ENCODE data around the gene CRP. TPM values are rescaled to one million over a fixed set of nuclear protein-coding genes. Genes with fewer than 3 reads are reported as not detected.

Gene CRP, protein sequence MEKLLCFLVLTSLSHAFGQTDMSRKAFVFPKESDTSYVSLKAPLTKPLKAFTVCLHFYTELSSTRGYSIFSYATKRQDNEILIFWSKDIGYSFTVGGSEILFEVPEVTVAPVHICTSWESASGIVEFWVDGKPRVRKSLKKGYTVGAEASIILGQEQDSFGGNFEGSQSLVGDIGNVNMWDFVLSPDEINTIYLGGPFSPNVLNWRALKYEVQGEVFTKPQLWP
- not detected for polyA plus RNA-seq (2013, experiment 1 of 2)
- polyA plus RNA-seq (2013, experiment 2 of 2), result not detected

DNA sequence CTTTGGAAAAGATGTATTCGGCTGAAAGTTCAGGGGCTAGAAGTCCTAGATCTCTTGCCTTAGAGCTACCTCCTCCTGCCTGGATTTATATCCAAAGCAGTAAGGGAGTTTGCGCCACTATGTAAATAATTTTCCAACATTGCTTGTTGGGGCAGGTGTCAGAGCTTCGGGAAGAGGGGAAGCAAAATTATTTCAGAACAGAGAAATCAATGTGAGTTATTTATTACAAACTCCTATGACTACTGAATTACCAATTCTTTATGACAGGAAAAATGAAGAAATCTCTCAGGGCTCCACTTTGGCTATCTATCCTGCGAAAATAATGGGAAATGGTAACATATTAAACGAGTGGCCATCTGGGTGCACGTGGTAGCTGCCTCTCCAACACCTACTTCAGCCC is at the start of gene CRP:
Gene CRP (minus strand): TSS at position 61 of the 400 bp plus-strand sequence. CDS start 104 bp downstream, outside the sequence.
- Histone ChIP-seq H3K4me1 (ENCODE audit: control insufficient read depth, insufficient read depth, low read length, poor library complexity, severe bottlenecking) (no peaks in the 10 kb centered on the region), H3K27ac (ENCODE audit: low read depth, low read length, severe bottlenecking) (no peak within 1 kb of the TSS), H3K4me3 (ENCODE audit: extremely low read depth, insufficient read depth, low read length, poor library complexity, severe bottlenecking) (no peak within 1 kb of the TSS), H3K36me3 (ENCODE audit: control insufficient read depth, insufficient read depth, low read length) (no peaks in the 10 kb centered on the region), H3K9me3 (ENCODE audit: control insufficient read depth, low read length) (peaks cover 22% of the 10 kb centered on the region)
- WGBS, 2 experiments (ENCODE audit: insufficient coverage in 2 of 2), result 78 to 100% methylated on average over 1 to 4 of the region's 6 CpGs

DNA sequence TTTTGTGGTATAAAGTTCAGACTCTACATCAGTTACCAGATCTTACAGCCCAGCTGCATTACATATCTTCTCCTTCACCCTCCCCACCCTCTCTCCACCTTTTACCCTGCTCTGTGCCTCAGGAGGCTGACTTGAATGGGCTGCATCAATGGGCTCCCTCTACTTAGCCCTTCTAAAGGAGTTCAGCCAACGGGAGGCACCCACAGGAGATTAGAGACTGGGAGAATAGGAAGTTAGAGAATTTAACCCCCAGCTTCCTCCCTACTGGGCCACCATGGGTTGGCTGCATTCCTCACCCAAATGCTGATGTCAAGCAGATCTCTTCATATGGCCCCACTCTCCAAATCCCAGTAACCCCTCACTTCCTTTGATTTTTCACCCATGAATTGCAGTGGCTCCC is 49.3 kb upstream of the CRP start:
- WGBS, 2 experiments (ENCODE audit: insufficient coverage in 2 of 2), result no CpG with 5 or more reads among the region's 1 CpG
- no peaks in the 10 kb centered on the region for H3K36me3 ChIP-seq (ENCODE audit: control insufficient read depth, insufficient read depth, low read length)

DNA sequence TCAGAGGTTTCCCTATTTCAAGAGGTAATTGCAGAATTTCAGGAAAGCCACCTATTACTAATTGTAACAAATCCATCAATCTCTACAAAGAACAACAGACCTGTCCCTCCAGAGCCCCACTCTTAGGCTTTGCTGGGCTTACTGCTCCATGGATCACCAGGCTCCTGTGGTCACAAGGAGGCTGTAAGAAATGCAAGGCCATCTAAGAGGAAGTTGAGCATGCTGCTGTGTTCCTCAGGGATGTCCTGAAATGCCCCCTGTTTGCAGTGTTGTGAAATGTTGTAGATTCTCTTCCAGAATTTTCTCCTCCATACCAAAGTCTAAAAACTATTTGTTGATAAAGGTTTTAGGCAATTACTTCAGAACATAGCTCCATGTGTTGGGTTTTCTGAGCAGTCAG is 42.0 kb upstream of the CRP start:
- Histone ChIP-seq H3K9me3 (ENCODE audit: control insufficient read depth, low read length) (no peaks in the 10 kb centered on the region), H3K36me3 (ENCODE audit: control insufficient read depth, insufficient read depth, low read length) (no peaks in the 10 kb centered on the region), H3K4me1 (ENCODE audit: control insufficient read depth, insufficient read depth, low read length, poor library complexity, severe bottlenecking) (no peaks in the 10 kb centered on the region), H3K27ac (ENCODE audit: low read depth, low read length, severe bottlenecking) (no peak overlapping the region), H3K4me3 (ENCODE audit: extremely low read depth, insufficient read depth, low read length, poor library complexity, severe bottlenecking) (no peak overlapping the region)

More for the DNA sequence above, 49.3 kb upstream of the CRP start:
- H3K4me1 ChIP-seq (ENCODE audit: control insufficient read depth, insufficient read depth, low read length, poor library complexity, severe bottlenecking), result no peaks in the 10 kb centered on the region
- no peak overlapping the region for H3K4me3 ChIP-seq (ENCODE audit: extremely low read depth, insufficient read depth, low read length, poor library complexity, severe bottlenecking)
- H3K27ac ChIP-seq (ENCODE audit: low read depth, low read length, severe bottlenecking), result no peak overlapping the region
- no peaks in the 10 kb centered on the region for H3K9me3 ChIP-seq (ENCODE audit: control insufficient read depth, low read length)

DNA sequence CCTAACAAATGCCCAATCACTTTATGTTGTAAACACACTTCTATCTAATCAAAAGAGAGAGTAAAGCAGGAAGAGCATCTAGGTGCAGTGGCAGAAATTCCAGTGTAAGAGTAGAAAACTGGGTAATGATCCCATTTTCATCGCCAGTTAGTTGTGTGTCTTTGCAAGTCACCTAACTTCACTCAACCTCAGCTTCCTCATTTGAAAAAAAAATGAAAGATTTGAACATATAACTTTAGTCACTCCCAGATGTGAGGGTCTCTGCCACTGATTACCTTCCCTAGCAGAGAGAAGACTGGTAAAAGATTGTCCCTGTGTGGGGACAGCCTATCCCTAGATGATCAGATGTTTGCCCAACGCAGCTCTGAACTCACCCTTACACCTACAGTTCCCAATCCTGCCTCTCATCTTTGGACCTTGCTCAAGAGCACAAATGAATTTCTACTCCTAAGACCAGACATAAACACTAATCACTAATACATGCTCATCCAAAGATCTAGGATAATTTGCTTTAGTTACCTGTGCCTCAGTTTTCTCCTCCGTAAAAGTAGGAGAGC is 41.1 kb upstream of the CRP start:
- H3K9me3 ChIP-seq (ENCODE audit: control insufficient read depth, low read length), result no peaks in the 10 kb centered on the region
- H3K36me3 ChIP-seq (ENCODE audit: control insufficient read depth, insufficient read depth, low read length), result no peaks in the 10 kb centered on the region
- no peak overlapping the region for H3K27ac ChIP-seq (ENCODE audit: low read depth, low read length, severe bottlenecking)
- no peak overlapping the region for H3K4me3 ChIP-seq (ENCODE audit: extremely low read depth, insufficient read depth, low read length, poor library complexity, severe bottlenecking)
- 100% methylated on average over 1 of the region's 3 CpGs for WGBS, 2 experiments (ENCODE audit: insufficient coverage in 2 of 2)
- no peaks in the 10 kb centered on the region for H3K4me1 ChIP-seq (ENCODE audit: control insufficient read depth, insufficient read depth, low read length, poor library complexity, severe bottlenecking)

DNA sequence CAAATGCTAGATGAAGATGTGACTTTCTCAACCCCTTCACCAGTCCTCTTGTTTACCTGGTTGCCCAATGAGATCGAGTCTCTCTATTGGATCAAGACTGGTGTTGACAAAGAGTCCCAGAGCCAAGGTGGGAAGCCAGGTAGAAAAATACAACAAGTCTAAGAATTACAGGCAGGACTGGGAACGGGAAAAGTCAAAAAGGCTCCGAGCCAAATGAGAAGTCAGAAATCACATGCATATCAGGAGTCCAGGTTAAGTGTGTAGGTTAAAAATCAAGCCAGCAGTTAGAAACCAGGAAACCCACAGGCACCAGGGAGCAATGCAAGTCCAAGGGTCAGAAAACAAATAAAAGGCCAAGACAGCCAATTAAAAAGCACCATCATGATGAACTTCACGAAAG is 39.0 kb upstream of the CRP start:
- no peak overlapping the region for H3K27ac ChIP-seq (ENCODE audit: low read depth, low read length, severe bottlenecking)
- 88 to 100% methylated on average over 2 to 4 of the region's 4 CpGs for WGBS, 2 experiments (ENCODE audit: insufficient coverage in 2 of 2)
- H3K36me3 ChIP-seq (ENCODE audit: control insufficient read depth, insufficient read depth, low read length), result no peaks in the 10 kb centered on the region
- no peak overlapping the region for H3K4me3 ChIP-seq (ENCODE audit: extremely low read depth, insufficient read depth, low read length, poor library complexity, severe bottlenecking)
- H3K9me3 ChIP-seq (ENCODE audit: control insufficient read depth, low read length), result no peaks in the 10 kb centered on the region
- H3K4me1 ChIP-seq (ENCODE audit: control insufficient read depth, insufficient read depth, low read length, poor library complexity, severe bottlenecking), result no peaks in the 10 kb centered on the region

DNA sequence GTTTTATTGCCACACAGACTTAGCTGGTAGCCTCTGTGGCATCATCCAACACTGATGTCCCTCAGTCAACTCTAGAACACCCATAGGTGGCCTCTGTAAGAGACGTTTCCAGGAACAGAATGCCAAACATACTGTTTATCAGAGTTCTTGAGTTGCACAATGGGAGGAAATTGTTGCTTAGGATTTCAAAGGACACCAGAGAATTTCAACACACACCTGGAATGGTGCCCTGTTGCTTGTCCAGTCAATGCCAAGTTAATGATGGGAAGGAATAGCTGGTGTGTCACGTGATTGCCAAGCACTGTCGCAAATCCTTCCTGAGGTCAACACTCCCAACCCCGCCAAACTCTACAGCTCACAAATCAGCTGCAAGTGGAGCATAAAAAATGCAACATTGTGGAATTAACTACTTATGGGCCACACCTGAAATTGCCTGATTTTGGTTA is 37.8 kb upstream of the CRP start:
- WGBS, 2 experiments (ENCODE audit: insufficient coverage in 2 of 2), result 100% methylated on average over 1 of the region's 4 CpGs
- Histone ChIP-seq H3K9me3 (ENCODE audit: control insufficient read depth, low read length) (no peaks in the 10 kb centered on the region), H3K27ac (ENCODE audit: low read depth, low read length, severe bottlenecking) (no peak overlapping the region), H3K4me3 (ENCODE audit: extremely low read depth, insufficient read depth, low read length, poor library complexity, severe bottlenecking) (no peak overlapping the region), H3K4me1 (ENCODE audit: control insufficient read depth, insufficient read depth, low read length, poor library complexity, severe bottlenecking) (no peaks in the 10 kb centered on the region), H3K36me3 (ENCODE audit: control insufficient read depth, insufficient read depth, low read length) (no peaks in the 10 kb centered on the region)

DNA sequence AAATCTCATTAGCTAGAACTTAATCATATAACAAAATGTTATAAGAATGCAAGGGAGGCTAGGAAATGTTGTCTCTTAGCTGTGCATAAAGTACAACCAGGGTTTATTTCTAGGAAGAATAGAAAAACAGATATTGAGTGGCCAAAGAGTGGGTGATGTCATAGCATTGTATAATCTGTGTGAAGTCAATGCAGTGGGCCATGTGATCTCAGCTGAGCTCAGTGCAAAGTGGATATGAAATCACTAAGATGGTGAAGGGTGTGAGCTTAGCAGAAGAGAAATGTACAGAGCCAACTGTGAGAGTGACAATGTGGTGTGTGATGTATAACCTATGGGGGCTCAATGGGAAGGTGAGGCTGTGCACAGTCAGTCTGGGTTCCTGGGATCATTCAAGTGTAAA is 36.6 kb upstream of the CRP start:
- no peak overlapping the region for H3K27ac ChIP-seq (ENCODE audit: low read depth, low read length, severe bottlenecking)
- H3K36me3 ChIP-seq (ENCODE audit: control insufficient read depth, insufficient read depth, low read length), result no peaks in the 10 kb centered on the region
- no peaks in the 10 kb centered on the region for H3K4me1 ChIP-seq (ENCODE audit: control insufficient read depth, insufficient read depth, low read length, poor library complexity, severe bottlenecking)
- no peak overlapping the region for H3K4me3 ChIP-seq (ENCODE audit: extremely low read depth, insufficient read depth, low read length, poor library complexity, severe bottlenecking)
- no peaks in the 10 kb centered on the region for H3K9me3 ChIP-seq (ENCODE audit: control insufficient read depth, low read length)

DNA sequence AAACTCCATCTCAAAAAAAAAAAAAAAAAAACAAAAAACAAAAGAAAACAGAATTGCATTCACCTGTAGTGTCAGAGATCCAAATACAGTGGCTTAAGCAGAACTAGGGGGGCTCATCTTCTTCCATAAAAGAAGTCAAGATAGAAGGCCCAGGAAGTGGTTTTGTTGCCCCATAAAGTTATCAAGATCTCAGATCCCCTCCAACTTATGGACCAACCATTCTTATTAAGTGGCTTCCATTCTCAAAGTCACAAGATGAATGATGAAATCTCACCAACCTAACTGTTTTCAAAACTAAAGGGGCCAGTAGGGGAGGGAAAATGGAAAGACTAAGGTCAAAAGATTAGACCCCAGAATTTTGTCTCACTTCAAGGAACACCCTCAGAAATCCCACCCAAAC is 36.2 kb upstream of the CRP start:
- H3K4me3 ChIP-seq (ENCODE audit: extremely low read depth, insufficient read depth, low read length, poor library complexity, severe bottlenecking), result no peak overlapping the region
- H3K36me3 ChIP-seq (ENCODE audit: control insufficient read depth, insufficient read depth, low read length), result no peaks in the 10 kb centered on the region
- H3K9me3 ChIP-seq (ENCODE audit: control insufficient read depth, low read length), result no peaks in the 10 kb centered on the region
- H3K4me1 ChIP-seq (ENCODE audit: control insufficient read depth, insufficient read depth, low read length, poor library complexity, severe bottlenecking), result no peaks in the 10 kb centered on the region
- H3K27ac ChIP-seq (ENCODE audit: low read depth, low read length, severe bottlenecking), result no peak overlapping the region

DNA sequence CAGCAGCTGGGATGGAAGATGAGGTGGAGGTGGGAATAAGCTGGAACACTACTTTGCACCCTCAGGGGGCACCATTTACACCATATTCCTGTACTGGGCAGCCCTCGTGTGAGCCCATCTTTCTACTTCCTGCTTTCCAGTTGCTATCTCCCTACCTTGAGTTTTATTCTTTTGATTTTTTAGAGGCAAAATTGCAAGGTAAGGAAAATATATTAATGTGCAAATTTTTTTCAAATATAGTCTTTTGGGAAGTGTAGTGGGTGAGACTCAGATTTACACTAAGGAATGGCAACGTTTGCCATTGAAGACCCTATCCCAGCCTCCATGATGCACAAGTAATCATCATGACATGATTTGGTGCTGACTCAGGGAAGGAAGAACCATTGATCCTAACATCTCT is 35.2 kb upstream of the CRP start:
- Histone ChIP-seq H3K4me1 (ENCODE audit: control insufficient read depth, insufficient read depth, low read length, poor library complexity, severe bottlenecking) (no peaks in the 10 kb centered on the region), H3K4me3 (ENCODE audit: extremely low read depth, insufficient read depth, low read length, poor library complexity, severe bottlenecking) (no peak overlapping the region), H3K9me3 (ENCODE audit: control insufficient read depth, low read length) (no peaks in the 10 kb centered on the region), H3K36me3 (ENCODE audit: control insufficient read depth, insufficient read depth, low read length) (no peaks in the 10 kb centered on the region), H3K27ac (ENCODE audit: low read depth, low read length, severe bottlenecking) (no peak overlapping the region)
- WGBS, 2 experiments (ENCODE audit: insufficient coverage in 2 of 2), result 71% methylated on average over 1 of the region's 2 CpGs; no CpG with 5 or more reads in 1 of the 2 experiments

DNA sequence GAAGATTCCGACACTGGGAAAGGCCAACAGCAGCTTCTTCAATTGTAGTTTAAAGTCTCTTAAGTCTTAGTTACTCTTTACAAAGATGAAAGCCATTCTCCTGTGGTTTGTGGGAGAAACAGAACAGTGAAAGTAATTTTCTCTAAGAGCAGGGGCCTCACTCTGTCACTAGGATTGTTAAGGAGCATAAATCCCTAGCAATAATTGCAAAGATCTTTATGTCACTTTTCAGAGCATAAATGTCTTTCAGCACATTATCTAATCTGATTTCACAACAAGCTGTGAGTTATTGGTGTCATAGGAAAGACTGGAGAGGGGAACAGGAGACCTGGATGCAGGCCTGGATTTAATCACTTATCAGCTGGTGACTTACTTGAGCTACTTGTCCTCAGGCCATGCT is 34.0 kb upstream of the CRP start:
- H3K4me1 ChIP-seq (ENCODE audit: control insufficient read depth, insufficient read depth, low read length, poor library complexity, severe bottlenecking), result no peaks in the 10 kb centered on the region
- no peak overlapping the region for H3K27ac ChIP-seq (ENCODE audit: low read depth, low read length, severe bottlenecking)
- H3K9me3 ChIP-seq (ENCODE audit: control insufficient read depth, low read length), result no peaks in the 10 kb centered on the region
- H3K4me3 ChIP-seq (ENCODE audit: extremely low read depth, insufficient read depth, low read length, poor library complexity, severe bottlenecking), result no peak overlapping the region
- 80% methylated on average over 1 of the region's 1 CpG; no CpG with 5 or more reads in 1 of the 2 experiments for WGBS, 2 experiments (ENCODE audit: insufficient coverage in 2 of 2)
- no peaks in the 10 kb centered on the region for H3K36me3 ChIP-seq (ENCODE audit: control insufficient read depth, insufficient read depth, low read length)

DNA sequence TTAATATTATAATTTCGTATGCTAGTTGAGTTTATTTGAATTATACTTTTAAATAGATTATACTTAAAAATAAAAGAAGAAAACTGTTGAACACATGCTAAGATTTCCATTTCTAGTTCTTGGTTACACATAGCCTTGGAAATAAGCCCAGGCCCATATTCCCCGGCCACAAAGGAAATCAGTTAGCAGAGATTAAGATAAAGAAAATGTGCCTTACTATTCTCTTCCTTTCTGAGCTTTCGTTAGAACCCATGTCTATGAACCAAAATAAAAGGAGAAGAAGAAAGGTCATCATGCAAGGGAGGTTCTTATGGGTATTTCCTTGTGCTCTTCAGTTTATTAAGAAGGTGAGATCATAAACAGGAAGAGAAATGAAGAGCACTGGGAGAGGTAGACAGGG is 32.3 kb upstream of the CRP start:
- H3K4me3 ChIP-seq (ENCODE audit: extremely low read depth, insufficient read depth, low read length, poor library complexity, severe bottlenecking), result no peak overlapping the region
- H3K9me3 ChIP-seq (ENCODE audit: control insufficient read depth, low read length), result no peaks in the 10 kb centered on the region
- no peaks in the 10 kb centered on the region for H3K36me3 ChIP-seq (ENCODE audit: control insufficient read depth, insufficient read depth, low read length)
- no peak overlapping the region for H3K27ac ChIP-seq (ENCODE audit: low read depth, low read length, severe bottlenecking)
- H3K4me1 ChIP-seq (ENCODE audit: control insufficient read depth, insufficient read depth, low read length, poor library complexity, severe bottlenecking), result no peaks in the 10 kb centered on the region
- 100% methylated on average over 1 of the region's 3 CpGs; no CpG with 5 or more reads in 1 of the 2 experiments for WGBS, 2 experiments (ENCODE audit: insufficient coverage in 2 of 2)

Data from mesodermal cell (in vitro differentiated cells).